Thyroid gland (tissue), 4 donors: ENCODE data around the gene RNPEP. TPM values are rescaled to one million over a fixed set of nuclear protein-coding genes. Genes with fewer than 3 reads are reported as not detected.

Experiments used
- DNase-seq, 2 donors: peaks; one replicate each; pipeline ENCODE4 v3.0.0-alpha.2; 2019
- H3K27ac ChIP-seq, 3 donors: fragments of 200-600 bp; sonication (generic); 1 replicate in 2 of 3; 2 replicates in 1 of 3; pipeline ENCODE4 v1.5.1; 2016 to 2019; ENCODE audit warnings: mild to moderate bottlenecking in 1 of 3, moderate library complexity in 1 of 3
- H3K27me3 ChIP-seq: fragments of 200-600 bp; sonication (generic); one replicate; pipeline ENCODE4 v1.5.1; 2019
- H3K36me3 ChIP-seq, 2 donors: fragments of 200-600 bp; sonication (generic); one replicate each; pipeline ENCODE4 v1.5.1; 2016 to 2019
- H3K4me1 ChIP-seq, 2 donors: fragments of 200-600 bp; sonication (generic); one replicate each; pipeline ENCODE4 v1.5.1; 2017 to 2019
- H3K4me3 ChIP-seq, 3 donors: fragments of 200-600 bp; sonication (generic); replicated peaks in 1 of 3; 1 replicate in 2 of 3; 2 replicates in 1 of 3; pipeline ENCODE4 v1.5.1; 2016; ENCODE audit warnings: mild to moderate bottlenecking in 1 of 3
- H3K9me3 ChIP-seq: fragments of 200-600 bp; sonication (generic); one replicate; pipeline ENCODE4 v1.5.1; 2017
- CTCF ChIP-seq, 6 experiments: fragments of 200-600 bp in 3 of 6; fragments of 450-650 bp in 3 of 6; sonication (generic) in 3 of 6; IDR thresholded peaks; one replicate each; pipeline ENCODE4 v1.5.1; 2016 to 2019; ENCODE audit warnings: antibody characterized with exemption in 6 of 6, mild to moderate bottlenecking in 2 of 6, inconsistent platforms in 1 of 6, moderate library complexity in 1 of 6
- POLR2A ChIP-seq, 2 donors: fragments of 450-650 bp; IDR thresholded peaks; one replicate each; pipeline ENCODE4 v1.6.1; 2017; ENCODE audit warnings: antibody characterized with exemption in 2 of 2, mild to moderate bottlenecking in 2 of 2, moderate library complexity in 1 of 2
- WGBS, 2 donors: methylation state at CpG; one replicate each; pipeline ENCODE4 v1.1.5; 2017; 5-methylcytosine and 5-hydroxymethylcytosine counted together
- intact Hi-C: fragments of 100-400 bp; cut with DNase I; formaldehyde crosslinking; loops from one replicate; pipeline ENCODE4 v1.15.1; 2023
- total RNA-seq, 4 donors: library from RNA; depleted of rRNA; stranded (reverse); fragments of >200 nt; gene quantifications; one replicate each; pipeline ENCODE4 v1.2.3, GENCODE V29; 2016

Gene RNPEP
- total RNA-seq, 4 donors from 2014 or later: 61.4 to 98.1 (median 85.7) TPM

DNA sequence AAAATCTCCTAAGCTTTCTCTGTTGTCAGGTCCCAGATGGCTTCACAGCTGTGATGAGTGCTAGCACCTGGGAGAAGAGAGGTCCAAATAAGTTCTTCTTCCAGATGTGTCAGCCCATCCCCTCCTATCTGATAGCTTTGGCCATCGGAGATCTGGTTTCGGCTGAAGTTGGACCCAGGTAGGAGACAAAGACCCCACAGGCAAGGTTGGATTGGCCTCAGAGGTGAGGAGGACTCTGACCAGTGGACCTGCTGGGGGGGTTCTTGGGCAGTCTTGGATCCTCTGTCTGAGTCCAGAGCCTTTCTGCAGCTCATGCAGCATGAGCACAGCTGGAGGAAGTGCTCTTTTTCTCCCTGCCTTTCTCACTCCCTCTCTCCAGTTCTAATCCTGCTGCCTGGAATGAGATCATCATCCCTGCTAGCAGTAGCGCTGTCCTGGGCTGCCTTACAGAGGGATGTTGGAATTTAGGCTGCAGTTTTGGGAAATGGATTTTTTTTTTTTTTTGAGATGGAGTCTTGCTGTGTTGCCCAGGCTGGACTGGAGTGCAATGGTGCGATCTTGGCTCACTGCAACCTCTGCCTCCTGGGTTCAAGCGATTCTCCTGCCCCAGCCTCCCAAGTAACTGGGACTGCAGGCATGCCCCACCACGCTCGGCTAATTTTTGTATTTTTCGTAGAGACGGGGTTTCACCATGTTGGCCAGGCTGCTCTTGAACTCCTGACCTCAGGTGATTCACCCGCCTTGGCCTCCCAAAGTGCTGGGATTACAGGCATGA lies 7.1 kb downstream of the RNPEP start:
- no peak for DNase-seq
- Histone ChIP-seq H3K27me3 (no peaks in the 10 kb centered on the region), H3K4me1 (peaks cover 8 to 16% of the 10 kb centered on the region in 2 donors), H3K27ac (peak overlapping the region; percentile 46 to 85 (median 67)), H3K9me3 (no peaks in the 10 kb centered on the region), H3K4me3 (no peak overlapping the region), H3K36me3 (peaks cover 30 to 33% of the 10 kb centered on the region in 2 donors)
- 97 to 98% methylated on average over 10 of the region's 10 CpGs for WGBS, 2 donors
- intact Hi-C loops: no loop called here
- TF ChIP-seq POLR2A (IDR thresholded peaks at IDR 0.05) (no peak), CTCF (IDR thresholded peaks at IDR 0.05) (no peak)

DNA sequence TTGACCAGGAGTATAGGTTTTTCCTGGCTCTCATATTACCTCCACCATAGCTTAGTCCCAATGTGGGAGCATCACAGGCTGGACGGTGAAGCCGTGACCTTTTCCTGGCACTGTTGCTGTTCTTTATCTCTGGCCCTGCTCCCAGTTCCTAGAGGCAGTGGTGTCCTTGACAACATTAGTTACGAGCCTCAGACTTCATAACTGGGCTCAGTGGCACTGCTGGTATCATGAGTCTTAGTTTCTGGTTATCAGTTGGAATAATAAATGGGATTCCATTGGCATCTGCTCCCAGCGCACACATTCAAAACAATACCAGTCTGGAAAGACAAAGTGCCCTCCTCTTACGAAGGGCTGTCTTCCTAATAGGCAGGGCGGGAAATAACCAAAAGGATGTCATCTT lies 8.0 kb downstream of the RNPEP start:
- intact Hi-C loops: no loop called here
- H3K9me3 ChIP-seq: no peaks in the 10 kb centered on the region
- no peak for TF ChIP-seq CTCF (IDR thresholded peaks at IDR 0.05)
- no peak for TF ChIP-seq POLR2A (IDR thresholded peaks at IDR 0.05)
- WGBS, 2 donors: 66 to 72% methylated on average over 6 of the region's 6 CpGs
- no peak overlapping the region for H3K27ac ChIP-seq
- peaks cover 31 to 33% of the 10 kb centered on the region in 2 donors for H3K36me3 ChIP-seq
- no peak overlapping the region for H3K4me3 ChIP-seq
- H3K4me1 ChIP-seq: peaks cover 8 to 13% of the 10 kb centered on the region in 2 donors
- no peak for DNase-seq
- no peaks in the 10 kb centered on the region for H3K27me3 ChIP-seq

DNA sequence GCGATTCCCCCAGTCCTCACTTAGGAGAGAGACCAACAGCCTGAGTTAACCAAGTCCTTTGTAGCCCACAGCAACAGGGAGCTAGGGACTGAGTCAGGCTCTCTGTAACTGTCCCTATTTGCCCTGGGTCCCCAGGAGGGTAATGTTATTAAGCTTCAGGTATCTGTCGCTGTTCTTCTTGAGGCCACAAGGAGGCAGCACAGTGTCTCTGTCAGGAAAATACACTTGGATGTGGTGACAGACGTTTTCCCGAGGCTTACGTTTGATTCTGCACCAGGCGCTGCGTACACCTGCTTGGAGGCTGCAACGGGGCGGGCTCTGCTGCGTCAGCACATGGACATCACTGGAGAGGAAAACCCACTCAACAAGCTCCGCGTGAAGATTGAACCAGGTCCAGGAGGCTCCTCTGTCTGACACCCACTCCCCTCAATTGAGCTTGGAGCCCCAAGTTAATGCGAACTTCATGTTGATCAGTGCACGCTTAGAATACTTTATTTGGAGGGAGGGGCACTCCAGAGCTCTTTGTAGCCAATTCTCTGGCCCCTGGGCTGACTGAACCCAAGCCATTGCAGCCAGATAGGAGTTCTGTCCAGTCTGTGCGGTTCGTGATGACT lies 17.3 kb downstream of the RNPEP start:
- DNase-seq: peak; percentile 40 to 47
- Histone ChIP-seq H3K36me3 (peaks cover 39 to 71% of the 10 kb centered on the region in 2 donors), H3K27me3 (no peaks in the 10 kb centered on the region), H3K4me3 (no peak overlapping the region), H3K9me3 (no peaks in the 10 kb centered on the region), H3K4me1 (no peaks in the 10 kb centered on the region), H3K27ac (no peak overlapping the region)
- WGBS, 2 donors: 54 to 63% methylated on average over 16 of the region's 16 CpGs
- intact Hi-C loops: loop anchor here (5.0 kb wide), 1 partner anchor 128 kb away; no protein-coding TSS in a partner anchor
- TF ChIP-seq POLR2A (IDR thresholded peaks at IDR 0.05) (no peak), CTCF (IDR thresholded peaks at IDR 0.05) (peak; percentile 45 to 81 (median 64))

DNA sequence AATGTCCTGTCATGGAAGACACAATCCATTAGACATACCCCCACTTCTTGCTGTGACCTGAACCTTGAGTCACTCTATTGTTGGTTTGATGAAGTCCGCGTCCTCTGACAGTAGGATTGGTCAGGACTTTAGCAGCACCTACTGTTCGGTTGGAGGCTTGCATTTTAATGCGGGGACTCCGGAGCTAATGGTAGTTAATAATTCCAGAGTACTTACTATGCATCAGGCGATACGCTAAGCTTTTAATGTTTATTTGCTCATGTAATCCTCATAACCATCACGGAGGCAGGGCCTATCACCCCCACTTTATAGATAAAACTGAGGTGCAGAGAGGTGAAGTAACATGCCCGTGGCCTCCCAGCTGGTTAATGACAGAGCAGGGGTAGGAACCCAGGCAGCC lies 20.1 kb downstream of the RNPEP start:
- Histone ChIP-seq H3K27me3 (no peaks in the 10 kb centered on the region), H3K4me3 (no peak overlapping the region), H3K27ac (no peak overlapping the region), H3K36me3 (peaks cover 35 to 63% of the 10 kb centered on the region in 2 donors), H3K4me1 (peaks cover 20 to 22% of the 10 kb centered on the region in 2 donors), H3K9me3 (no peaks in the 10 kb centered on the region)
- no peak for TF ChIP-seq POLR2A (IDR thresholded peaks at IDR 0.05)
- no peak for TF ChIP-seq CTCF (IDR thresholded peaks at IDR 0.05)
- intact Hi-C loops: loop anchor here (5.0 kb wide), 1 partner anchor 125 kb away; no protein-coding TSS in a partner anchor
- DNase-seq: no peak
- 85 to 87% methylated on average over 9 of the region's 9 CpGs for WGBS, 2 donors

GRCh38 chr1:202004711-202005110 lies 22.3 kb downstream of the RNPEP start:
- TF ChIP-seq POLR2A (IDR thresholded peaks at IDR 0.05) (no peak), CTCF (IDR thresholded peaks at IDR 0.05) (no peak)

More at GRCh38 chr1:202004711-202005110, 22.3 kb downstream of the RNPEP start:
- 84 to 88% methylated on average over 9 of the region's 9 CpGs for WGBS, 2 donors
- Histone ChIP-seq H3K27ac (no peak overlapping the region), H3K27me3 (no peaks in the 10 kb centered on the region), H3K4me1 (peaks cover 37 to 42% of the 10 kb centered on the region in 2 donors), H3K9me3 (no peaks in the 10 kb centered on the region), H3K36me3 (peaks cover 35 to 53% of the 10 kb centered on the region in 2 donors), H3K4me3 (no peak overlapping the region)
- DNase-seq: no peak
- intact Hi-C loops: loop anchor here (5.0 kb wide), 1 partner anchor 123 kb away; no protein-coding TSS in a partner anchor
